Neural progenitor cell (in vitro differentiated cells): ENCODE data around the gene TULP1. TPM values are rescaled to one million over a fixed set of nuclear protein-coding genes. Genes with fewer than 3 reads are reported as not detected.

Experiments used
- DNase-seq: peaks from one replicate; pipeline ENCODE4 v3.0.0-alpha.2; 2016; ENCODE audit warnings: low spot score
- H2AFZ ChIP-seq: fragments of 200-600 bp; sonication (generic); replicated peaks from 2 replicates; pipeline ENCODE4 v1.6.1; 2016; ENCODE audit warnings: antibody characterized with exemption
- H3F3A ChIP-seq: fragments of 200-600 bp; sonication (generic); 2 replicates; pipeline ENCODE4 v1.6.1; 2016; ENCODE audit warnings: antibody characterized with exemption, low read depth
- H3K27ac ChIP-seq: fragments of 200-600 bp; sonication (generic); 2 replicates; pipeline ENCODE4 v1.5.1; 2016; ENCODE audit warnings: mild to moderate bottlenecking
- H3K27me3 ChIP-seq: fragments of 200-600 bp; sonication (generic); 2 replicates; pipeline ENCODE4 v1.6.1; 2016; ENCODE audit warnings: mild to moderate bottlenecking, moderate library complexity
- H3K36me3 ChIP-seq: fragments of 200-600 bp; sonication (generic); 2 replicates; pipeline ENCODE4 v1.5.1; 2016
- H3K4me1 ChIP-seq: fragments of 200-600 bp; sonication (generic); 2 replicates; pipeline ENCODE4 v1.6.1; 2016; ENCODE audit warnings: mixed run types
- H3K4me2 ChIP-seq: fragments of 200-600 bp; sonication (generic); 2 replicates; pipeline ENCODE4 v1.6.1; 2016
- H3K4me3 ChIP-seq: fragments of 200-600 bp; sonication (generic); 2 replicates; pipeline ENCODE4 v1.5.1; 2016
- H3K79me2 ChIP-seq: fragments of 200-600 bp; sonication (generic); 2 replicates; pipeline ENCODE4 v1.6.1; 2016; ENCODE audit warnings: low read depth
- H3K9ac ChIP-seq: fragments of 200-600 bp; sonication (generic); 2 replicates; pipeline ENCODE4 v1.6.1; 2016
- H3K9me3 ChIP-seq: fragments of 200-600 bp; sonication (generic); 2 replicates; pipeline ENCODE4 v1.5.1; 2016; ENCODE audit warnings: low read depth
- H4K20me1 ChIP-seq: fragments of 200-600 bp; sonication (generic); 2 replicates; pipeline ENCODE4 v1.6.1; 2016; ENCODE audit warnings: low read depth
- H3K27ac Mint-ChIP-seq: 3 replicates; pipeline ENCODE4 v1.8.0; 2021; ENCODE audit warnings: mixed read lengths
- H3K27me3 Mint-ChIP-seq: 2 replicates; pipeline ENCODE4 v1.8.0; 2022; ENCODE audit warnings: low read depth, mild to moderate bottlenecking, inconsistent platforms, moderate library complexity, mixed read lengths; ENCODE audit not compliant: insufficient read depth
- H3K36me3 Mint-ChIP-seq: 3 replicates; pipeline ENCODE4 v1.8.0; 2021; ENCODE audit warnings: mixed read lengths
- H3K4me1 Mint-ChIP-seq: 3 replicates; pipeline ENCODE4 v1.8.0; 2021; ENCODE audit warnings: mixed read lengths
- H3K4me3 Mint-ChIP-seq: 3 replicates; pipeline ENCODE4 v1.8.0; 2021; ENCODE audit warnings: mild to moderate bottlenecking, moderate library complexity, mixed read lengths
- H3K9me3 Mint-ChIP-seq: 3 replicates; pipeline ENCODE4 v1.8.0; 2020; ENCODE audit warnings: mixed read lengths
- EZH2 ChIP-seq: fragments of 200-600 bp; sonication (generic); IDR thresholded peaks from 2 replicates; pipeline ENCODE4 v1.6.1; 2017; ENCODE audit warnings: antibody characterized with exemption, mild to moderate bottlenecking, moderate library complexity
- EZH2phosphoT487 ChIP-seq: fragments of 200-600 bp; sonication (generic); IDR thresholded peaks from 2 replicates; pipeline ENCODE4 v1.6.1; 2017; ENCODE audit warnings: antibody characterized with exemption
- total RNA-seq: library from RNA; depleted of rRNA; stranded (reverse); fragments of >200 nt; gene quantifications from 2 replicates; pipeline ENCODE4 v1.2.3, GENCODE V29; 2015; ENCODE audit warnings: low replicate concordance
- TF ChIP-seq, protein P1 (sequence below): fragments of 200-600 bp; sonication (generic); IDR thresholded peaks from 2 replicates; pipeline ENCODE4 v1.5.1; 2017; ENCODE audit warnings: antibody characterized with exemption, mild to moderate bottlenecking

TULP1 gene
- total RNA-seq, 1 donor from 2014 or later, result not detected

DNA sequence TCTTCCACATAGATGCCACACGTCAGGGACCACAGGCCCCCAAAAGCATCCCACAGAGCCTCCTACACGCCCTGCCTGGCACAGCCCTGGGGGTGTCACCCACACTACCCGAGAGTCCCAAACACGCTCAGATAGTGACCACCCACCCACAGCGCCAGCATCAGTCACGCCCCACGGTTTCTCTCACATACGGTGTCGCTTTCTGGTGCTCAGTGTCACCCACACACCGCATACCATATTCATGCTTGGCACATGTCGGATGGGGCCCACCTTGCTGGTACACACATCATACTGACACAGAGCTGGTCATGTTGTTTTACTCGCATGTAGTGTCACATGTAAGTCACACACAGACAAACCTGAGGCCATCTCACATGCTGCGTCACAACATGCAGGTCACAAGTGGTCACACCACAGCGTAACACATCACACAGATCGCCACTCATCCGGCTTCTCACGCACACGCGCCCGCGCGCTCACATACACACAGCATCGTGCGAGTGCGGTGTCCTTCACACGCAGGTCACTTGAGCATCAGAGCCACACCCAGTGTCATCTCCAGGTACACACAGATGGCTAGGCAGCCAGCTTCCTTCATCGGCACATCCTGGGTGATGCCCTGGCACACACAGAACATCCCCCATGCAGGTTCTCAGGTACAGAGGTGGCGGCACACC lies 19.3 kb downstream of the TULP1 start:
- peaks cover 38% of the 10 kb centered on the region for H3F3A ChIP-seq
- Mint-ChIP-seq H3K36me3 (peaks cover under 1% of the 10 kb centered on the region), H3K9me3 (no peaks in the 10 kb centered on the region), H3K27me3 (peaks cover 17% of the 10 kb centered on the region), H3K27ac (peak overlapping the region; percentile 3), H3K4me1 (peaks cover 56% of the 10 kb centered on the region), H3K4me3 (peak overlapping the region; percentile 69)
- no peak overlapping the region for H3K9ac ChIP-seq
- no peak overlapping the region for H3K4me2 ChIP-seq
- H3K4me3 ChIP-seq, result no peak overlapping the region
- H4K20me1 ChIP-seq, result peaks cover 64% of the 10 kb centered on the region
- no peak for TF ChIP-seq EZH2phosphoT487
- TF ChIP-seq, protein P1, sequence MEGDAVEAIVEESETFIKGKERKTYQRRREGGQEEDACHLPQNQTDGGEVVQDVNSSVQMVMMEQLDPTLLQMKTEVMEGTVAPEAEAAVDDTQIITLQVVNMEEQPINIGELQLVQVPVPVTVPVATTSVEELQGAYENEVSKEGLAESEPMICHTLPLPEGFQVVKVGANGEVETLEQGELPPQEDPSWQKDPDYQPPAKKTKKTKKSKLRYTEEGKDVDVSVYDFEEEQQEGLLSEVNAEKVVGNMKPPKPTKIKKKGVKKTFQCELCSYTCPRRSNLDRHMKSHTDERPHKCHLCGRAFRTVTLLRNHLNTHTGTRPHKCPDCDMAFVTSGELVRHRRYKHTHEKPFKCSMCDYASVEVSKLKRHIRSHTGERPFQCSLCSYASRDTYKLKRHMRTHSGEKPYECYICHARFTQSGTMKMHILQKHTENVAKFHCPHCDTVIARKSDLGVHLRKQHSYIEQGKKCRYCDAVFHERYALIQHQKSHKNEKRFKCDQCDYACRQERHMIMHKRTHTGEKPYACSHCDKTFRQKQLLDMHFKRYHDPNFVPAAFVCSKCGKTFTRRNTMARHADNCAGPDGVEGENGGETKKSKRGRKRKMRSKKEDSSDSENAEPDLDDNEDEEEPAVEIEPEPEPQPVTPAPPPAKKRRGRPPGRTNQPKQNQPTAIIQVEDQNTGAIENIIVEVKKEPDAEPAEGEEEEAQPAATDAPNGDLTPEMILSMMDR, result no peak
- no peak for TF ChIP-seq EZH2
- no peaks in the 10 kb centered on the region for H3K36me3 ChIP-seq
- H3K9me3 ChIP-seq, result no peaks in the 10 kb centered on the region
- H3K27ac ChIP-seq, result no peak overlapping the region
- H3K79me2 ChIP-seq, result peaks cover 55% of the 10 kb centered on the region
- no peak overlapping the region for H2AFZ ChIP-seq
- H3K27me3 ChIP-seq, result peaks cover 10% of the 10 kb centered on the region
- DNase-seq, result no peak
- peaks cover 68% of the 10 kb centered on the region for H3K4me1 ChIP-seq

DNA sequence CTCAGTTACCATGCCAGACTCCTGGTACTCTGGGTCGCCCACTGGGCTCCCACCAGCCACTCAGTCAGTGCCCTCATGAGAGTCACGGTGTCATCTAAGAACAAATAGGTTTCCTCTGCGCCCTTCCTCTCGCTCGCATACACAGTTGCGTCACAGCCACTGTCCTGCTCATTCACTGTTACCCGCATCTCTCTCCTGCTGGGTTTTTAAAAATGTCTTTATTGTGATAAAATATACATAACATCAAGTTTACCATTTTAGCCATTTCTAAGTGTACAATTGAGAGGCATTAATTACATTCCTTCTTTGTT lies 19.8 kb downstream of the TULP1 start:
- Histone ChIP-seq H3K36me3 (no peaks in the 10 kb centered on the region), H2AFZ (no peak overlapping the region), H3K27ac (no peak overlapping the region), H3K4me3 (no peak overlapping the region), H3K79me2 (peaks cover 55% of the 10 kb centered on the region), H4K20me1 (peaks cover 64% of the 10 kb centered on the region), H3F3A (peaks cover 39% of the 10 kb centered on the region), H3K9ac (no peak overlapping the region), H3K27me3 (peaks cover 4% of the 10 kb centered on the region), H3K4me2 (peak overlapping the region; percentile 75), H3K4me1 (peaks cover 68% of the 10 kb centered on the region), H3K9me3 (no peaks in the 10 kb centered on the region)
- Mint-ChIP-seq H3K27me3 (peaks cover 12% of the 10 kb centered on the region), H3K4me3 (peak overlapping the region; percentile 69), H3K9me3 (no peaks in the 10 kb centered on the region), H3K36me3 (no peaks in the 10 kb centered on the region), H3K27ac (peak overlapping the region; percentile 27), H3K4me1 (peaks cover 58% of the 10 kb centered on the region)
- TF ChIP-seq, protein P1, result no peak
- no peak for TF ChIP-seq EZH2
- no peak for TF ChIP-seq EZH2phosphoT487
- DNase-seq, result no peak

DNA sequence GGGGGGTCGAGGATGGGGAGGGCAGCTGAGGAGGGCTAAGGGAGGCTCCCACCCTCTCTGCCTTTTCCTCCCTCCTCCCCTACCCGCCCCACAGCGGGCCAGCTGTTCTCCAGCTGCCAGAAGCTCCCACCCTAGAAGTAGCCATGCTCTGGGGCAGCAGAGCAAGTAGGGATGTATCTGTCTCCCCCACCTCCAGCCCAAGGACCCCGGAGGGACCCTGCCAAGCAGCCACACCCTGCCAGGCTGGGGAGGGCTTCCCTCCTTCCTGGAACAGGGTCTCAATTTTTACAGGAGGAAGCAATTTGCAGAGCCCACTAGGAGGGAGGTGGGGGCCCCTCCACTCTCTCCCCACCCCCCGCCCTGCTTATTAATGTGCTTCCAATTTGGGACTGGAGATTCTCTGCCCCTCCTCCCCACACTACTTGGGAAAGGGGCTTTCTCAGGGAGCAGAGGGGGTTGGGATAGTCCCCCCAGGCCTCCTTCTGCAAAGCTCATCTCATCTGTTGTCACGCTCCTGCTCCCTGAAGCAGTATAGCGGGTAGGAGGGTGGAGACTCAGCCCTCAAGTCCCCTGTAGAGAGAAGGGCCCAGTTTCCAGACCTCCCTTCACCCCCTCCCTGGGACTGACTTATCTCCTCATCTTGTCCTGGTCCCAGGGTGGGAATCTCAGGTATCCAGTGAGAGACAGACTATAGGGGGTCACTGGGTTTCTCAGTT lies 20.3 kb downstream of the TULP1 start:
- H3K79me2 ChIP-seq, result peaks cover 55% of the 10 kb centered on the region
- no peaks in the 10 kb centered on the region for H3K36me3 Mint-ChIP-seq
- H3K27me3 ChIP-seq, result no peaks in the 10 kb centered on the region
- H3K9me3 ChIP-seq, result no peaks in the 10 kb centered on the region
- peaks cover 43% of the 10 kb centered on the region for H3F3A ChIP-seq
- peaks cover 63% of the 10 kb centered on the region for H3K4me1 Mint-ChIP-seq
- H3K27ac ChIP-seq, result no peak overlapping the region
- no peak overlapping the region for H2AFZ ChIP-seq
- no peaks in the 10 kb centered on the region for H3K36me3 ChIP-seq
- no peak overlapping the region for H3K9ac ChIP-seq
- H3K27ac Mint-ChIP-seq, result peak overlapping the region; percentile 27
- H3K27me3 Mint-ChIP-seq, result peaks cover 12% of the 10 kb centered on the region
- H3K4me1 ChIP-seq, result peaks cover 70% of the 10 kb centered on the region
- peak overlapping the region; percentile 75 for H3K4me2 ChIP-seq
- H3K9me3 Mint-ChIP-seq, result no peaks in the 10 kb centered on the region
- no peak overlapping the region for H3K4me3 ChIP-seq
- no peak for DNase-seq
- peak overlapping the region; percentile 69 for H3K4me3 Mint-ChIP-seq
- peaks cover 68% of the 10 kb centered on the region for H4K20me1 ChIP-seq
- TF ChIP-seq EZH2phosphoT487, result no peak
- no peak for TF ChIP-seq EZH2
- TF ChIP-seq, protein P1, result no peak
